Measurements from ENCODE around the gene CYP2U1. TPM values are rescaled to one million over a fixed set of nuclear protein-coding genes. Genes with fewer than 3 reads are reported as not detected.
A peak's percentile ranks its signal among the peaks of the same experiment; 100 is the strongest.

The CYP2U1 gene
- total RNA-seq: 5.2 and 6.1 TPM in 2 replicates
- long read RNA-seq, full-length matches to known transcripts: 2 of 8 reads
- long read RNA-seq, partial matches to known transcripts: 5 of 8 reads
- long read RNA-seq, other reads (novel, unspliced or antisense): 1 of 8 reads

- peak; percentile 66 for DNase-seq (ENCODE audit: low spot score, unreplicated experiment)
- Mint-ChIP-seq H3K4me1 (ENCODE audit: low read depth) (peaks cover 8% of the 10 kb centered on the region), H3K4me3 (ENCODE audit: low read depth) (peak within 1 kb of the TSS; percentile 81), H3K27me3 (peaks cover 51% of the 10 kb centered on the region), H3K27ac (peak within 1 kb of the TSS; percentile 87), H3K9me3 (ENCODE audit: low read depth) (no peaks in the 10 kb centered on the region), H3K36me3 (ENCODE audit: insufficient read depth) (peaks cover 2% of the 10 kb centered on the region)
- TF ChIP-seq CTCF (IDR thresholded peaks at IDR 0.05; ENCODE audit: unreplicated experiment): no peak
Measured at GRCh38 chr4:107930821-107931774, at the start of gene CYP2U1. CYP2U1 (plus strand) TSS chr4:107931549; CDS start chr4:107931644, 95 bp downstream.

DNA sequence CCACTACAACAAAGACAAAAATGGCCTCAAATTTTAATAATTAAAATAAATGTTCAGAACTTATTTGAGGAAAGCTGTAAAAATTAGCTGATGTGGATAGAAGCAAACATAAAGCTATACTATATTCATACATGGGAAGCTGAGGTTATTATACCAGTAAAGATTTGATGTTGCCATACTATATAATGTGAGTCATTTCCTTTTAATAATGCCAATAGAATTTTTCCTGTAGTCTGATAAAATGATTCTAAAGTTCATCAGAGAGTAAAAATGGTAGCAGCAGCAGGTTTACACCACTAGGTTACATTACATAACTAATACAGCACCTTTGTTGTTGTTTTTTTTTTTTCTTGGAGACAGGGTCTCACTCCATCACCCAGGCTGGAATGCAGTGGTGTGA lies 45.5 kb upstream of the CYP2U1 start:
- DNase-seq (ENCODE audit: low spot score, unreplicated experiment): no peak
- no peak overlapping the region for H3K27ac Mint-ChIP-seq
- no peak for TF ChIP-seq CTCF (IDR thresholded peaks at IDR 0.05; ENCODE audit: unreplicated experiment)
- no peaks in the 10 kb centered on the region for H3K27me3 Mint-ChIP-seq
- H3K4me1 Mint-ChIP-seq (ENCODE audit: low read depth): no peaks in the 10 kb centered on the region
- H3K4me3 Mint-ChIP-seq (ENCODE audit: low read depth): no peak overlapping the region
- H3K9me3 Mint-ChIP-seq (ENCODE audit: low read depth): peaks cover 19% of the 10 kb centered on the region
- peaks cover 4% of the 10 kb centered on the region for H3K36me3 Mint-ChIP-seq (ENCODE audit: insufficient read depth)

- H3K27me3 Mint-ChIP-seq: no peaks in the 10 kb centered on the region
- no peak overlapping the region for H3K4me3 Mint-ChIP-seq (ENCODE audit: low read depth)
- H3K4me1 Mint-ChIP-seq (ENCODE audit: low read depth): peaks cover 2% of the 10 kb centered on the region
- no peak overlapping the region for H3K27ac Mint-ChIP-seq
- peaks cover 22% of the 10 kb centered on the region for H3K9me3 Mint-ChIP-seq (ENCODE audit: low read depth)
- TF ChIP-seq CTCF (IDR thresholded peaks at IDR 0.05; ENCODE audit: unreplicated experiment): no peak
- H3K36me3 Mint-ChIP-seq (ENCODE audit: insufficient read depth): peaks cover 6% of the 10 kb centered on the region
- DNase-seq (ENCODE audit: low spot score, unreplicated experiment): no peak
Measured at GRCh38 chr4:107888237-107888636, 43.1 kb upstream of the CYP2U1 start.

DNA sequence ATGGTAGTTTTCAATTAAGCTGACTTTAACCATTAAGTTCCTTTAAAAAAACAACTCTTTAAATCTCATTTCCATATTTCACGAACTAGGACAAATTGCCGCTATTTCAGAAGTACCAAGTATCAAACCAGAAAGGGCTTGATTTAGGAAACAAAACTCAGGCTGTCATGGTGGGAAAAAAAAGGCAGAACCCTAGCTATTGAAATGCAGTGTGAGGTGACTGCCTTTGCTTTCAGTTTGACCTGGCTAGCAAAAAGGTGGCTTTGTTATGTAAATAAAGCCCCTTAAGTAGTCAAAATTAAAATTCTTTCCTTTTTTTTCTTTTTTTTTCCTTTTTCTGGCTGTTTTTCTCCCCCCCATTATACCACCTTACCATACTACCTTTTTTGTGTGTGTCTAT lies 40.6 kb upstream of the CYP2U1 start:
- TF ChIP-seq CTCF (IDR thresholded peaks at IDR 0.05; ENCODE audit: unreplicated experiment): no peak
- Mint-ChIP-seq H3K4me1 (ENCODE audit: low read depth) (peaks cover 5% of the 10 kb centered on the region), H3K9me3 (ENCODE audit: low read depth) (peaks cover 16% of the 10 kb centered on the region), H3K36me3 (ENCODE audit: insufficient read depth) (peaks cover 3% of the 10 kb centered on the region), H3K4me3 (ENCODE audit: low read depth) (no peak overlapping the region), H3K27ac (no peak overlapping the region), H3K27me3 (no peaks in the 10 kb centered on the region)
- DNase-seq (ENCODE audit: low spot score, unreplicated experiment): no peak

DNA sequence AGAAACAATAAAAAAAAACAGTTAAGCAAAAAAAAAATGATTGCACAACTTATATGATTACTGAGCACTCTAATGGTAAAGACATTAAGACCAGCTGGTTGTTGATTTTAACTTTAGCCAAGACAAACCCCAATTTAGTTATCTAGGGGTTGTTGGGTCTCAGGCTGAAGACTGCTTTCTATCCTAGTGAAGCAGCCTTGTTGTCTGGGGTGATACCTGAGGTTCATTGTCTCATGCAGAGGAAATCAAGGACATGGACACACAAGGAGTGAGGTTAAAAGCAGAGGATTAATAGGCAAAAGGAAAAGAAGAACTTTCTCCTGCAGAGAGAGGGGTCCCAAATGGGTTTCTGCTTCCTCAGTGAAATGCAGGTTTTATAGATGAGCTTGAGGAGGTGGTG lies 40.0 kb upstream of the CYP2U1 start:
- no peak for DNase-seq (ENCODE audit: low spot score, unreplicated experiment)
- TF ChIP-seq CTCF (IDR thresholded peaks at IDR 0.05; ENCODE audit: unreplicated experiment): no peak
- Mint-ChIP-seq H3K27me3 (no peaks in the 10 kb centered on the region), H3K4me1 (ENCODE audit: low read depth) (peaks cover 9% of the 10 kb centered on the region), H3K36me3 (ENCODE audit: insufficient read depth) (peaks cover 3% of the 10 kb centered on the region), H3K27ac (no peak overlapping the region), H3K4me3 (ENCODE audit: low read depth) (no peak overlapping the region), H3K9me3 (ENCODE audit: low read depth) (peaks cover 16% of the 10 kb centered on the region)
